Caki2 (cell line): ENCODE data around the gene CAMKK1. TPM values are rescaled to one million over a fixed set of nuclear protein-coding genes. Genes with fewer than 3 reads are reported as not detected.

Source experiments
- DNase-seq: peaks from one replicate; pipeline ENCODE4 v3.0.0-alpha.2; 2015; ENCODE audit warnings: low read depth
- in situ Hi-C: cut with HindIII; loops from 2 replicates; pipeline ENCODE4 v1.10.0; 2016; ENCODE audit warnings: low sequenced_read_pairs, low pct_unique_long_range_greater_than_20kb, mixed read lengths
- total RNA-seq: library from RNA; depleted of rRNA; stranded (reverse); fragments of >200 nt; shearing (Covaris generic); gene quantifications from 2 replicates; pipeline ENCODE4 v1.2.3, GENCODE V29; 2014; ENCODE audit warnings: low replicate concordance

CAMKK1 gene
- total RNA-seq, 1 experiment from 2014 or later: 13.6 TPM

DNA sequence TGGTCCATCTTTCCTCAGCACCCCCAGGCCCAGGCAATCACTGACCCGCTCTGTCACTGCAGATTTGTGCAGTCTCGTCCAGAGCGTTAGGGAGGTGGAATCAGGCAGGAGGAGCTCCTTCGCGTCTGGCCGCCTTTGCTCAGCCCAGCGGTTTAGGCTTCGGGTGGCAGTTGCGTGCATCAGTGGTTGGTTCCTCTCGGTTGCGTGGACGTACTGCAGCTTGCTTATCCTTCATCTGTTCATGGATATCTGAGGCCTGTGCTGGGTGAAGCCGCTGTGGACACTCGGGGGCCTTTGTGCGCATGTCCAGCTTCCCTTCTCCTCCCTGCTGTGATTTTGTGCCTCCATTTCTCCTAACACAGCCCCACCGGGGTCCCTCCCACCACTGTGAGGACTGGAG lies 28.2 kb upstream of the CAMKK1 start:
- peak; percentile 2 for DNase-seq
- in situ Hi-C loops: no loop called here

DNA sequence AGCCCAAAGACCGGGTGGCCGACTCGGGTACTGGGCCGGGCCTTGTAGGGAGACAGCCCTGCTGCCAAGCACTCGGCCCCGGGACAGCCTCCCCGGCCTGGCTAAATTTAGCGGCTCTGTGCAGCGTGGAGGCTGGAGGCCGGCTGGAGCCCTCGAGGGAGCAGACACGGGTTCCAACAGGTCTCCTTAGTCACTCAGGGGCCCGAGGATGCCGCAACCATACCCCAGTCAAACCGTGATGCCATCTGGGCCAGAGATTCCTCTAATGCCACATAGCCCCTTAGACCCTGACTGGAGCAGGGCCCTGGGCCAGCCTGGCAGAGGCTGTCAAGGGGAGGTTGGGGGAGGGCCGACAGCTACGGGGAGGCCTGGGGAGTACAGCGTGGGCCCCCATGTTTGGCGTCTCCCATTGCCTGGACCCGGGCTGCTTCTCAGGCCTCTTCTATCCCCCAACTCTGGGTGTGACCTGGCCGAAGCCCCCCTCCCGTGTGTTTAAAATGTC lies 26.3 kb upstream of the CAMKK1 start:
- DNase-seq: no peak
- in situ Hi-C loops: no loop called here

DNA sequence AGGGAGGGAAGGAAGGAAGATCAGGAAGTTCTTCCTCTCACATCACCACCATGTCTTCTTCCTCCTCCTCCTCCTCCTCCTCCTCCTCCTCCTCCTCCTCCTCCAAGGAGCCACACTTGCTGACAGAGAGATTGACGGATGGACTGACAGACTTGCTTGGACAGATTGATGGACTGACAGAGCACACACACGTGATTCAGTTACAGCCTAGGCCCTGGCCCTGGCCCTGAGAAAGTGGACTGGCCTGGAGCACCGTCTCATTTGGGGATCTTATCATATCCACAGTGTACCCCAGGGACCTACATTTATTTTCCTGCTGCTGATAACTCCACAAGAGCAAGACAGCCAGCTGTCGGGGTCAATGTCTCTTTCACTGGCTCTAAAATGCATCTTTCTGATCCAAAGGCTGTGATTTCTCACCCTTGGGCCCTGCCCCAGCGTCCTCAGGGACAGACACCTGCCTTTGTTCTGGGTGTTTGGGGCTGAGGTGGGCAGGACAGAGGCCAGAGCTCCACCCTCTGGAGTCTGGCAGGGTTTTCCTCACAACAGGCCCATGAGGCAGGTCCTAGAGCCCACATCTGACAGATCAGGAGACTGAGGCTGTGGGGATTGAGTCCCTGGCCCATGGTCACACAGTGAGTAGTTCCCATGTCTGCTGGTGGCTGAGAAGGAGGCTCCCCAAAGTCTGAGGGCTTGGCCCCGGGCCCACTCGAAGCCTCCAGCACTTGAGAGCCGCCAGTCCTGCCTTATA lies 25.7 kb upstream of the CAMKK1 start:
- in situ Hi-C loops: no loop called here
- DNase-seq: no peak

DNA sequence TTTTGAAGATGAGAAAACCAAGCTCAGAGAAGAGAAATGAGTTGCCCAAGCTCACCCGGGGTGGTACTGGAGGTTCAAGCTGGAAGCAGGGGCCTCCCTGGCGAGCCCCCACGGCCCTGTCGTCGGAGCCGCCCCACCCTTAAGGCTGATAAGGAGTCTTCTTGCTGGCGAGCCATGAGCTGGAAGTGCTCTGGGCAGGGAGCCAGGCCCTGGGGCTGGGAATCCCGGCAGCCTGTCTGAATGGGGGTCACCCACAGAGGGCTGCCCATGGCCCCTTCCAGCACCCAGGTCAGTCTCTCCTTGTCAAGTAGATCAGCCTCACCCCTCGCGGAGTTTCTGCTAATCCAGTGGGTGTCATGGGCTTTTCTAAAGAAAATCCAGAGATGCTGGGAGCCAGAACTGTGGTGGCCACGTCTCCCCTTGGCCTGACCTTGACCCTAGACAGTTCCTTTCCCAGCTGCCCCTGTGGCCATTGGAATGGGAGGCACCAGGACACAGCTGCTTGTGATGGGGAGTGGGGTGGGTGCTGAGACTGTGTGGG lies 24.6 kb upstream of the CAMKK1 start:
- in situ Hi-C loops: no loop called here
- no peak for DNase-seq

DNA sequence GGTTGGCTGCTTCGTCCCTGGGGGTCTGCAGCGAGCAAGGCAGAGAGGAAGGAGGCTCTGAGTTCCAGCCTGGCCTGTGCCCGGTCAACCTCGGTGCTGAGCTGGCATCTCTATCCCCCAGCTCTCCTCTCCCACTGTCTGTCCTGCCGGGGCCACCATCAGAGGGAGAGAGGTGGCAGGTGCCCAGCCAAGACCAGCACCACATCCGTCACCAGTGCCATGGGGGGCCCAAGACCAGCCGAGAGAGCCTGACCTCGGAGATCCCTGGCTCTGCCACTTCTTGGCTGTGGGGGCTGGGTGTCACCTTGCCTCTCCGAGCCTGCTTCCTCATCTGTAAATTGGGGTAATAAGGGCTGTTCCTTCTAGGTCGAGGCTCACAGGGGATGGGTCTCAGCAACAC lies 24.0 kb upstream of the CAMKK1 start:
- in situ Hi-C loops: no loop called here
- DNase-seq: no peak

DNA sequence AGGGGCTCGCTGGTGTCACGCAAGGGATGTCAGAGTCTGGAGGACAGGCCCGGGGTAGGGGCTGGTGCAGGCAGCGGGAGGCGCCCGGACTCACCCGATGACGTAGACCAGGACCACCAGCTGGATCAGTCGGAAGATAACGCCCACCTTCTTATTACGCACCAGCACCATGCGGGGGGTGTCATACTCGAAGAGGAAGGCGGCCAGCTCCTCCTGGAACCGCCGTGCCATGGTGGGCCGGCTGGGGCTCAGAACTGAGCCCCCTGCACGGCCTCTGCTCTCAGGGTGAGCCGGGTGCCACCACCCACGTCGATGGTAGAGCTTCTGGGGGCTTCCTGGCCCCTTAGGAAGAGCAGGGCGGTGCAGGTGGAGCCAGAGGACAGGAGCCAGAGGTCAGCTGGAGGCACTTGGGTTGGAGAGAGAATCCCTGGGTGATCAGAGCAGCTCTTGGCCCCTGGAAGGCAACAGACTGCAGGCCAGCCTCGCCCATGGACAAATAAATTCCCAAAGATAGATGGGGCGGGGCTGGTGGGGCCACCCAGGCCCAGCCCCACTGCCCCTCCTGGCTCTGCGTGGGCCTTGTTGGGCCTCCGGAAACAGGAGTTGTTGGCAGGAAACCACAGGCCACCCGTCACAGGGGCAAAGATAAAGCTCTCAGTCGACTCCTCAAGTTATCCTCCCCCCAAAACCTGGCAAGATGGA lies 23.3 kb upstream of the CAMKK1 start, which contains the start of gene P2RX1:
TSS of gene P2RX1 (minus strand) at position 471 of the 702 bp plus-strand sequence. CDS start at position 231, 240 bp downstream.
- in situ Hi-C loops: no loop called here
- DNase-seq: no peak

DNA sequence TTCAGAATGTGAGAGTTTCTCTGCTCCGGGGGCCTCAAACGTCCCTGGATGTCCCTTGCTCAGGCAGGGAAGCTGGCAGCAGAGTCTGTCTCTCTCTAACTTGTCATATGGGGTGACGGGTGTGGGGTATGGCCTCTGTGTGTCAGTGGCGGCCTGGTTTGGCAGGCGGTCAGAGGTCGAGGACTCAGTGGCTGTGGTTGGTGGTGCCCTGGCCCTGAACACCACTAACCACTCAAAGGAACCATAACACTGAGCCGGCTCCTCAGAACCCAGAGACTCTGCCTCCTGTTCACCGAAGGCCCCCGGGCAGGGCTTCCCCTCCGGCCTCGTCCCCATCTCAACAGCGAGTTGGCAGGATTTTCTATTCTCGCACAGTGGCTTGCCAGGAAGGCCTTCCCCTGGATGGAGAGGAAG lies 22.7 kb upstream of the CAMKK1 start:
- in situ Hi-C loops: no loop called here
- no peak for DNase-seq

DNA sequence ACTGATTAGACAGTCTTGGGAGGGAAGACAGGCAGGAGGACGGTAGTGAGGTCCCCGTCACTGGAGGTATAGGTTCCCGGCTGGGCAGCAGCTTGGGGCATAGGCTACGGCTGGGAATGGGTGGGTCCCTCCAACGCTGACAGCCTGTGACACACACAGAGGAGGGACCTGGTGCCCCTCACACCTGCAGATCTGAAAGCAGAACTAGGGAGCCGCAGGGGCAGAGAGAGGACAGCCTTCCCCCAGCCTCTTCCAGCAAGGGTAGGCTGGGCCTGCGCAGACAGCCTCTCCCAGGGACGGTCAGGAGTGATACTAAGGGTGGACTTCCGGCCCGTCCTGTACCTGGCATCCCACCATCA lies 21.4 kb upstream of the CAMKK1 start:
- in situ Hi-C loops: no loop called here
- no peak for DNase-seq

DNA sequence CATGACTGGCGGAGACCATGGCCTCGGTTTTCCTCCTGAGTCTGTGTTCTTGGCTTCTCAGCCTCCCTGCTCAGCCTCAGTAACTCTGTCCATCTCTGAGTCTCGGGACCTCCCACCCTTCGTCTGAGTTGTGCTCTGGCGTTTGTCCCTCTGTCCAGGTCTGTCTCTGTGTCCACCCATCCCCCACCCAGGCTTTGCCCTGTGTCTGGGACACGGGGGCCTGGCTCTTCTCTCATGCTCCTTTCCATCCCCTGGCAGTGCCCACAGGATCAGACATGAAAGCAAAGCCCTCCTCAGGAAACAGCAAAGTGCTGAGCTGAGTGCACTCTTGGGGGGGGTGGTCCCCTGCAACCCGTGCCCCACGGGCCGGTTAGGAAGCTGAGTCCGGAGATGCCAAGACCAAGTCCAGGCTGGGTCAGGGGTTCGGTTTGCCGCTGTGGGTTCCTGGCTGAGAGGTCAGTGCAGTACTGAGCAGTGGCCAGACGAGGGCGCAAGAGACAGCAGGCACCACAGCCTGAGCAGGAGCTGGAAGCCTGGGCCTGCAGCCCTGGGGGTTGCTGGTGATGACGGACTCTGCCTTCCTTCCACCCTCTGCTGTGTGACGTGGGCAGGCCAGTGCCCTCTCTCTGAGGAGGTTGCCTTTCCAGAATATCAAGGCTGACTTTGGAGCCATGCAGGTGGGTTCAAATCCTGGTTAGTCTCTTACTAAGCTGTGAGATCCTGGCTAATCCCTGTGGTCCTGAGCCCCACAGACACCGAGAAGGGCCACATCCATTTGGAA lies 20.9 kb upstream of the CAMKK1 start:
- in situ Hi-C loops: no loop called here
- peak; percentile 37 for DNase-seq

DNA sequence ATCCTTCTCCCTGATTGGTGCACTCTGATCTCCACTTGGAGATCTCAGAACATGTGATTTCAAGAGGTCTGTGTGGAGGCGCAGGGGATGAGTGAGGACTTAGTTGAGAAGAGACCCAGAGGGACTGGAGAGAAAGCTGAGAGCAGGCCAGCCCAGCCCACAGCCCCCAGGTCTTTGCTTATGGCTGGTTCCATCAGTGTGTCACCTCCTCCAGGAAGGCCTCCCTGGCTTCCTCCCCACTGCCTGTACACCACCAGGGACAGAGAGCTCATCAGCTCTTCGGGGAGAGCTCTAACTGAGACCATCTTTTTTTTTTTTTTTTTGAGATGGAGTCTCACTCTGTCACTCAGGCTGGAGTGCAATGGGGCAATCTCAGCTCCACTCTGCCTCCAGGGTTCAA lies 20.0 kb upstream of the CAMKK1 start:
- in situ Hi-C loops: no loop called here
- DNase-seq: no peak

DNA sequence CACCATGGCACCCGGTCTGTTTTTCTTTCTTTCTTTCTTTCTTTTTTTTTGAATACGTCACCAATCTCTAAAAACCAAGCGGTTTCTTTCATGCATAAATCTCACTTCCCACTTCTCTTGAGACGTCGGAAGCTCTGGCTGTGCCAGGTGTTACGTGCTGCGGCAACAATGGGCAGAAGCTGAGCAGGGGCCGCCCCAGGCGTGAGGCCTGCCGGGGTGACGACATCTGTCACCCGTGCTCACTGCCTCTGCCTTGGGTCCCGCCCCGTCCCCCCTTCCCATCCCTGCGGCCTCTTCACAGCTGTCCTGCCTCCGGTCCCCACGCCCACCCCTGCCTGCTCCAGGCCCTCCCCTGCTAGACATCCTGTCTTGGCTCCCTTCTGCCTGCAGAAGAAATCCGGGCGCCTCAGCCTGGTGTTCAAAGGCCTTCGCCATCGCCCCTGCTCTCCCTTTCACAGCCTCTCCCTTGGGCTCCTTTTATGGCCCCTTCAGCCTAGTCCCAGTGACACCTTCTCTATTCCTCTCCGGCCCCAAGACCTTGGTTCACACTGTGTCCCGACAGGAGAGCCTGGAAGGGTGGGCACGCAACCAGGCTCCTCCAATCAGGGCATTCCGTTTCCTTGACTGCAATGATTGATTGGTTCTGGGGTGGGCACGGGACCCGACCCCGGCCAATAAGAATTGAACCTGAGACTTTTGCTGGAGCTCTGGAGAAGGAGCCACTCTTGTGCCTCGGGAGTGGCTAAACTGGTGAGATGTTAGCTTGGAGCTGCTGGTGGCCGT lies 18.6 kb upstream of the CAMKK1 start:
- no peak for DNase-seq
- in situ Hi-C loops: no loop called here

DNA sequence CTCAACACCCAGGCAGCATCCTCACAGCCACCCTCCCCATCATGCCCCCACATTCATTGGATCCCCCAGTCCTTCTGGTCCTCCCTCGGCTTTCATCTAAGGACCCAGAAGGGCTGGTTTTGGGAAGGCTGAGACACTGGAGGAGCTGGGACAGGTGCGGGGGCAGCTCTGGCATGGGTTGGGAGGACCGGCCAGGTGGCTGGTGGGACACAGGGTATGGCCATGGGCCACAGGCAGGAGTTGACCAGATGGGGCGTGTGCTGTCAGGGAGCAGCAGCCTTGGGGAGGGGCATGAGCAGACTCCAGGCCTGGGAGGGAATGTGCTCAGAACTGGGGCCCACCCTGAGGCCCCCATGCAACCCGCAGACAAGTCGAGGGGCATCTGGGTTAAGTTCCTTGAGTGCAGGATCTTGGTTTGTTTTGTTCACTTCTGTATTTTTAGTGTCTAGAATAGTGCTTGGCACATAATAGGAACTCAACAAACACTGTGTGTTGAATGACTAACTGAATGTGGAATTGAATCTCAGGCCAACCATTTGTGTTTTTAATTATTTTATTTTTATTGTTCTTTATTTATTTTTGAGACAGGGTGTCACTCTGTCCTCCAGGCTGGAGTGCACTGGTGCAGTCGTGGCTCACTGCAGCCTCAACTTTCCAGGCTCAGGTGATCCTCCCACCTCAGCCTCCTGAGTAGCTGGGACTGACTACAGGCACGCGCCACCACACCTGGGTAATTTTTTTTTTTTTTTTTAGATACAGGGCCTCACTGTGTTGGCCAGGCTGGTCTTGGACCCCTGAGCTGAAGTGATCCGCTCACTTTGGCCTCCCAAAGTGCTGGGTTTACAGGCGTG lies 17.8 kb upstream of the CAMKK1 start:
- in situ Hi-C loops: no loop called here
- DNase-seq: no peak

DNA sequence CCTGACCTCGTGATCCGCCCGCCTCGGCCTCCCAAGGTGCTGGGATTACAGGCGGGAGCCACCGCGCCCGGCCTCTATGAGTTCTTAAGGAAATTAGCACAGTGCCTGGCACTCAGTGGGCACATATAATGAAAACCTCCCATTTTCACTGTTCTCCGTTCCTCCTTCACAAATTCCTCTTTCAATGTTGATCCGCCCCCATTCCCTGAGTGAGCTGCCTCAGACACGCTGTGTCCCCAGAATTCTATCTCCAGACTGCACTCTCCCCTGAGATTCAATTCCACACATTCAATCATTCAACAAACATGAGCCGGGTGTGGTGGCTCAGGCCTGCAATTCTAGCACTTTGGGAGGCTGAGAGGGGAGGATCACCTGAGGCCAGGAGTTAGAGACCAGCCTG lies 16.4 kb upstream of the CAMKK1 start:
- in situ Hi-C loops: no loop called here
- DNase-seq: no peak

DNA sequence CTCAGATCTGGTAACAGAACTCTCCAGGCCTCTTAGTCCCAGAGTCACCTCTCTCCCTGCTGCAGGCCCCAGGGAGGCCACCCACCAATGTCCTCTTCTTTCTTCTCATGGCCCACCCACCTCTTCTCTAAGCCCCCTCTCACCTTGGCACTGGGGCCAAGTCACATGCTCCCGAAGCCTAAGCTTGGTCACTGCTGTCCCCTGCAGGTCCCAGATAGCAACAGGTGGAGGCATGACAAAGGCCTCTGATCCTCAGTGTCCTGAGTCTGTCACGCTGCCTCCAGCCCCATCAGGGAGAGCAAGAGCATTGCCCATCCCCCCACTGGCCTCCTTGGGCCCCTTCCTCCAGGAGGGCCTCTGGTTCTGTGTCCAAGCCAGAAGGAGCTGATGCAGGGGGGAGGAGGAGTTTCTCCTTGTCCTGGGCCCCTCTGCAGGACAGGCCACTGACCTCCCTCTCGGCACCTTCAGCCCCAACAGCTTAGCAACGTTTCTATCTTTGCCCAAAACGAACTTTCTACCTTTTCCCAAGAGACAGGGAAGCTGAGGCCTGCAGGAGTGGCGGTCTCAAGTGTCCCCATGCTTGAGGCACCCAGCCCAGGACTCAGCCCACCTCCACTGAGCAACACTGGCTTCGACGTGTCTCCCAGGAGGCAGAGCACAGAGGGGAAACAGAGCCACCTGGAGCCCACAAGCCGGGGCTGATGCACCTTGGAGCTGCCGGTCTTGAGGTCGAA lies 14.8 kb upstream of the CAMKK1 start:
- in situ Hi-C loops: no loop called here
- no peak for DNase-seq

DNA sequence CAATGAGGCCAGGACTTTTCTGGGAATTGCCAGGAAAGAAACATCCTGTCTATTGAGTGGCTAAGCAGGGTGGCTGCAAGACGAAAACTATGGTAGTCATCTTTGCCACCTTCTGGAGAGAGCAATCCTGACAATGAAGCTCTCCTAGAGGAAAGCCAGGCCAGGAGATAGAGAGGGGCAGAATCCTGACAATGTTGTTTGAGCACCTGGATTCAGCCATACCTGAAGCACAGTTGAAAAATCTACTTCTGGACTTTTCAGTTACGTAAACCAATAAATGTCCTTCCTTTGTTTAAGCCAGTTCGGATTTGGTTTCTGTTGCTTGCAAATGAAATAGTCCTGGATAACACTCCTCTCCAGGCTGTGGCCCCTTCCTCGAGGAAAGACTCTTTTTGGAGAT lies 14.0 kb upstream of the CAMKK1 start:
- in situ Hi-C loops: no loop called here
- DNase-seq: no peak

DNA sequence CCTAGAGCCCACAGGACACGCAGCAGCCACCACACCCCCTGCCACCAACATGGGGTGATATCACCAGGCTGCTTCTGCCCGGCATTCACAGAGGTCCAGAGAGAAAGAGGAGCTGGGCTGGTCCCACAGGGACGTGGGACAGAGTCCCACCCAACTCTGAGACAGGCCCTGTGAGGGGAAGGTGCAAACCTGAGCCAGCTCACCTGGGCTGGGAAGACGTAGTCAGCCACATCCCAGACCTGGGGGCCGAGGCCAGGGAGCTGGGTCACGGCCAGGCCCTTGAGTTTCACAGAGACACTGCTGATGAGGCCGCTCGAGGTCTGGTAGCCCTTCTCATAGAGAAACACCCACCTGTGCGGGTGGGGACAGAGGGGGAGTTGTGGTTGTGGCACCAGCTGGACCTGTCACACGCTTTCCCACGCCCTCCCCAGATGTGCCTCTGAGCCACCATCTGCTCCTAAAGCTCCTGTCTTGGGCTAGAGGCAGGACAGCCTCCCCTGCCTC lies 12.2 kb upstream of the CAMKK1 start:
- DNase-seq: no peak
- in situ Hi-C loops: no loop called here
